ENCODE data around the gene OPCML. TPM values are rescaled to one million over a fixed set of nuclear protein-coding genes. Genes with fewer than 3 reads are reported as not detected.

OPCML gene
- total and polyA plus RNA-seq, 7 donors: 0.01 to 0.80 (median 0.07) TPM; not detected in 4

- no peak overlapping the region for H3K27ac ChIP-seq
- H3K36me3 ChIP-seq (ENCODE audit: insufficient read depth in 1 of 2, low read depth in 1 of 2): no peaks in the 10 kb centered on the region
- H3K9me3 ChIP-seq: no peaks in the 10 kb centered on the region
- no peaks in the 10 kb centered on the region for H3K4me1 ChIP-seq
- H3K27me3 ChIP-seq (ENCODE audit: insufficient read depth in 3 of 3, low read length in 2 of 3): no peaks in the 10 kb centered on the region
- 76 to 90% (median 80%) methylated on average over 3 of the region's 3 CpGs for WGBS, 3 donors
- intact Hi-C loops (cut with DNase I): no loop called here
- ATAC-seq: no peak
- TF ChIP-seq, protein P1, sequence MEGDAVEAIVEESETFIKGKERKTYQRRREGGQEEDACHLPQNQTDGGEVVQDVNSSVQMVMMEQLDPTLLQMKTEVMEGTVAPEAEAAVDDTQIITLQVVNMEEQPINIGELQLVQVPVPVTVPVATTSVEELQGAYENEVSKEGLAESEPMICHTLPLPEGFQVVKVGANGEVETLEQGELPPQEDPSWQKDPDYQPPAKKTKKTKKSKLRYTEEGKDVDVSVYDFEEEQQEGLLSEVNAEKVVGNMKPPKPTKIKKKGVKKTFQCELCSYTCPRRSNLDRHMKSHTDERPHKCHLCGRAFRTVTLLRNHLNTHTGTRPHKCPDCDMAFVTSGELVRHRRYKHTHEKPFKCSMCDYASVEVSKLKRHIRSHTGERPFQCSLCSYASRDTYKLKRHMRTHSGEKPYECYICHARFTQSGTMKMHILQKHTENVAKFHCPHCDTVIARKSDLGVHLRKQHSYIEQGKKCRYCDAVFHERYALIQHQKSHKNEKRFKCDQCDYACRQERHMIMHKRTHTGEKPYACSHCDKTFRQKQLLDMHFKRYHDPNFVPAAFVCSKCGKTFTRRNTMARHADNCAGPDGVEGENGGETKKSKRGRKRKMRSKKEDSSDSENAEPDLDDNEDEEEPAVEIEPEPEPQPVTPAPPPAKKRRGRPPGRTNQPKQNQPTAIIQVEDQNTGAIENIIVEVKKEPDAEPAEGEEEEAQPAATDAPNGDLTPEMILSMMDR (IDR thresholded peaks at IDR 0.05): no peak
- DNase-seq: no peak
- H3K4me3 ChIP-seq: no peak overlapping the region
These were observed 656.1 kb downstream of the OPCML start for GRCh38 chr11:132876239-132876638.

GRCh38 chr11:132874638-132875037 is 657.7 kb downstream of the OPCML start:
- Histone ChIP-seq H3K36me3 (ENCODE audit: insufficient read depth in 1 of 2, low read depth in 1 of 2) (no peaks in the 10 kb centered on the region), H3K4me3 (no peak overlapping the region), H3K27ac (no peak overlapping the region), H3K9me3 (no peaks in the 10 kb centered on the region), H3K27me3 (ENCODE audit: insufficient read depth in 3 of 3, low read length in 2 of 3) (no peaks in the 10 kb centered on the region), H3K4me1 (no peaks in the 10 kb centered on the region)
- ATAC-seq (no peak), DNase-seq (no peak)
- intact Hi-C loops (cut with DNase I): no loop called here
- 75 to 84% (median 75%) methylated on average over 6 of the region's 6 CpGs for WGBS, 3 donors
- TF ChIP-seq, protein P1 (IDR thresholded peaks at IDR 0.05): no peak

DNA sequence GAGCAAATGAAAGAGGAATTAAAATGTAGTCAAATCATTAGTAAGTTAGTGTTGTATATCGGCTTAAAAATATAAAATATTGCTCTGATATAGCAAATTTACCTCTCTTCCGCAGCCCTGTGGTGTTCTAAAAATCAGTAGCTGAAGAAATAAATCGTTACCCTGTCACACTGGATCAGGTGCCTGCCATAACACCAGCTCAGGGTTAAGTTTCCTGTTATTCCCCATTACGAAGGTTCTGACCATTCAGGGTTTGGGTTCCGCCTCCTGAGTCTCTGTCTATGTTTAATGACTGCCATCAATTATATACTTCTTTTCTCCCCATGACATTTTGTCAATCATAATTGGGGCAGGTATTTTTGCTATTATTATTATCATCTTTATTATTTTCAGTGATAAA is 658.5 kb downstream of the OPCML start:
- DNase-seq: no peak
- ATAC-seq: no peak
- Histone ChIP-seq H3K4me1 (no peaks in the 10 kb centered on the region), H3K27ac (no peak overlapping the region), H3K36me3 (ENCODE audit: insufficient read depth in 1 of 2, low read depth in 1 of 2) (no peaks in the 10 kb centered on the region), H3K4me3 (no peak overlapping the region), H3K9me3 (no peaks in the 10 kb centered on the region), H3K27me3 (ENCODE audit: insufficient read depth in 3 of 3, low read length in 2 of 3) (no peaks in the 10 kb centered on the region)
- 66 to 81% (median 70%) methylated on average over 5 of the region's 5 CpGs for WGBS, 3 donors
- intact Hi-C loops (cut with DNase I): no loop called here
- TF ChIP-seq, protein P1 (IDR thresholded peaks at IDR 0.05): no peak

GRCh38 chr11:132872211-132872610 is 660.1 kb downstream of the OPCML start:
- H3K4me3 ChIP-seq: no peak overlapping the region
- ATAC-seq (no peak), DNase-seq (no peak)
- TF ChIP-seq, protein P1 (IDR thresholded peaks at IDR 0.05): no peak
- 71 to 83% (median 78%) methylated on average over 10 of the region's 10 CpGs for WGBS, 3 donors
- H3K36me3 ChIP-seq (ENCODE audit: insufficient read depth in 1 of 2, low read depth in 1 of 2): no peaks in the 10 kb centered on the region
- no peaks in the 10 kb centered on the region for H3K27me3 ChIP-seq (ENCODE audit: insufficient read depth in 3 of 3, low read length in 2 of 3)
- H3K9me3 ChIP-seq: no peaks in the 10 kb centered on the region
- intact Hi-C loops (cut with DNase I): no loop called here
- H3K27ac ChIP-seq: no peak overlapping the region
- H3K4me1 ChIP-seq: no peaks in the 10 kb centered on the region

- ATAC-seq: no peak
These were observed 665.3 kb downstream of the OPCML start for GRCh38 chr11:132866783-132867545.

More at GRCh38 chr11:132866783-132867545, 665.3 kb downstream of the OPCML start:
- TF ChIP-seq, protein P1 (IDR thresholded peaks at IDR 0.05): no peak
- WGBS, 3 donors: 56 to 71% (median 62%) methylated on average over 5 of the region's 5 CpGs
- no peak overlapping the region for H3K4me3 ChIP-seq
- H3K36me3 ChIP-seq (ENCODE audit: insufficient read depth in 1 of 2, low read depth in 1 of 2): no peaks in the 10 kb centered on the region
- intact Hi-C loops (cut with DNase I): no loop called here
- DNase-seq: no peak
- H3K4me1 ChIP-seq: no peaks in the 10 kb centered on the region
- no peaks in the 10 kb centered on the region for H3K27me3 ChIP-seq (ENCODE audit: insufficient read depth in 3 of 3, low read length in 2 of 3)
- no peak overlapping the region for H3K27ac ChIP-seq
- H3K9me3 ChIP-seq: no peaks in the 10 kb centered on the region

Data from psoas muscle (tissue), 8 donors.